Parathyroid adenoma (tissue), 2 donors: ENCODE measurements around the gene NTPCR.

Experiments used
- H2AFZ ChIP-seq: fragments of 300-600 bp; sonication (generic); one replicate; pipeline ENCODE4 v1.7.0; 2017; ENCODE audit warnings: antibody characterized with exemption, mild to moderate bottlenecking
- H3K27ac ChIP-seq: fragments of 300-600 bp; sonication (generic); one replicate; pipeline ENCODE4 v1.7.0; 2017
- H3K27me3 ChIP-seq: fragments of 300-600 bp; sonication (generic); one replicate; pipeline ENCODE4 v1.7.0; 2017; ENCODE audit warnings: low read length; ENCODE audit not compliant: control insufficient read depth, insufficient read depth
- H3K36me3 ChIP-seq: fragments of 300-600 bp; sonication (generic); one replicate; pipeline ENCODE4 v1.7.0; 2017; ENCODE audit warnings: low read length; ENCODE audit not compliant: control insufficient read depth, insufficient read depth
- H3K4me1 ChIP-seq: fragments of 300-600 bp; sonication (generic); one replicate; pipeline ENCODE4 v1.7.0; 2017; ENCODE audit warnings: control low read depth
- H3K4me2 ChIP-seq: fragments of 300-600 bp; sonication (generic); one replicate; pipeline ENCODE4 v1.7.0; 2017; ENCODE audit warnings: low read length
- H3K4me3 ChIP-seq: fragments of 300-600 bp; sonication (generic); one replicate; pipeline ENCODE4 v1.7.0; 2017; ENCODE audit warnings: low read depth, low read length
- H3K79me2 ChIP-seq: fragments of 300-600 bp; sonication (generic); one replicate; pipeline ENCODE4 v1.7.0; 2017; ENCODE audit warnings: control low read depth
- H3K9ac ChIP-seq: fragments of 300-600 bp; sonication (generic); one replicate; pipeline ENCODE4 v1.7.0; 2017; ENCODE audit warnings: mild to moderate bottlenecking
- H3K9me3 ChIP-seq: fragments of 300-600 bp; sonication (generic); one replicate; pipeline ENCODE4 v1.7.0; 2017; ENCODE audit warnings: low read length; ENCODE audit not compliant: control insufficient read depth
- TF ChIP-seq, protein P1 (sequence below): fragments of 300-600 bp; sonication (generic); IDR thresholded peaks from one replicate; pipeline ENCODE4 v1.7.0; 2017; ENCODE audit warnings: antibody characterized with exemption, mild to moderate bottlenecking
- donor health status: primary hyperparathyroidism.

Gene NTPCR

DNA sequence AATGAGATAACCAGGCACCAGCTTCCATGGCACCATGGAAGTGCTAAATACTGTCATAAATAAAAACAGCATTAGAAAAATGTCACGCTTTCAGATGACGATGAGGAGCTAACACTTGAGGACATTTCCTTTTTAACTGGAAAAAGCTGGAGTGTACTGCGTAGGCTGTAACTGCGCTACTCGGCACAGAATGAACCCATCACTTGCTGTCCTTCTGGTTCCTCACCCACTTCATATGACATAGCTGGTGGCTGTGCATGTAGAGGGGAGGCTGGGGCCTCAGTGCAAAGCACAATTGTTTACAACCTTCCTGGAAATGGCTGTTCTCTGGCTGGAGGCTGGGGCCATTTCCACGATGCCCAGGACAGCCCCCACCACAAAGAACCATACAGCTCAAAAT, 55.7 kb downstream of the NTPCR start:
- Histone ChIP-seq H3K27ac (no peak overlapping the region), H3K79me2 (no peaks in the 10 kb centered on the region), H3K36me3 (no peaks in the 10 kb centered on the region)

GRCh38 chr1:233006541-233006973, 56.1 kb downstream of the NTPCR start:
- Histone ChIP-seq H3K27me3 (no peaks in the 10 kb centered on the region), H2AFZ (no peak overlapping the region), H3K79me2 (no peaks in the 10 kb centered on the region), H3K9me3 (no peaks in the 10 kb centered on the region), H3K4me1 (no peaks in the 10 kb centered on the region), H3K27ac (no peak overlapping the region), H3K36me3 (no peaks in the 10 kb centered on the region), H3K4me3 (no peak overlapping the region), H3K9ac (no peak overlapping the region), H3K4me2 (no peak overlapping the region)
- TF ChIP-seq, protein P1, sequence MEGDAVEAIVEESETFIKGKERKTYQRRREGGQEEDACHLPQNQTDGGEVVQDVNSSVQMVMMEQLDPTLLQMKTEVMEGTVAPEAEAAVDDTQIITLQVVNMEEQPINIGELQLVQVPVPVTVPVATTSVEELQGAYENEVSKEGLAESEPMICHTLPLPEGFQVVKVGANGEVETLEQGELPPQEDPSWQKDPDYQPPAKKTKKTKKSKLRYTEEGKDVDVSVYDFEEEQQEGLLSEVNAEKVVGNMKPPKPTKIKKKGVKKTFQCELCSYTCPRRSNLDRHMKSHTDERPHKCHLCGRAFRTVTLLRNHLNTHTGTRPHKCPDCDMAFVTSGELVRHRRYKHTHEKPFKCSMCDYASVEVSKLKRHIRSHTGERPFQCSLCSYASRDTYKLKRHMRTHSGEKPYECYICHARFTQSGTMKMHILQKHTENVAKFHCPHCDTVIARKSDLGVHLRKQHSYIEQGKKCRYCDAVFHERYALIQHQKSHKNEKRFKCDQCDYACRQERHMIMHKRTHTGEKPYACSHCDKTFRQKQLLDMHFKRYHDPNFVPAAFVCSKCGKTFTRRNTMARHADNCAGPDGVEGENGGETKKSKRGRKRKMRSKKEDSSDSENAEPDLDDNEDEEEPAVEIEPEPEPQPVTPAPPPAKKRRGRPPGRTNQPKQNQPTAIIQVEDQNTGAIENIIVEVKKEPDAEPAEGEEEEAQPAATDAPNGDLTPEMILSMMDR = no peak

More for the DNA sequence above, 55.7 kb downstream of the NTPCR start:
- no peak overlapping the region for H2AFZ ChIP-seq
- H3K9ac ChIP-seq = no peak overlapping the region
- no peaks in the 10 kb centered on the region for H3K4me1 ChIP-seq
- TF ChIP-seq, protein P1 = no peak
- no peak overlapping the region for H3K4me2 ChIP-seq
- H3K27me3 ChIP-seq = no peaks in the 10 kb centered on the region
- no peak overlapping the region for H3K4me3 ChIP-seq
- no peaks in the 10 kb centered on the region for H3K9me3 ChIP-seq

DNA sequence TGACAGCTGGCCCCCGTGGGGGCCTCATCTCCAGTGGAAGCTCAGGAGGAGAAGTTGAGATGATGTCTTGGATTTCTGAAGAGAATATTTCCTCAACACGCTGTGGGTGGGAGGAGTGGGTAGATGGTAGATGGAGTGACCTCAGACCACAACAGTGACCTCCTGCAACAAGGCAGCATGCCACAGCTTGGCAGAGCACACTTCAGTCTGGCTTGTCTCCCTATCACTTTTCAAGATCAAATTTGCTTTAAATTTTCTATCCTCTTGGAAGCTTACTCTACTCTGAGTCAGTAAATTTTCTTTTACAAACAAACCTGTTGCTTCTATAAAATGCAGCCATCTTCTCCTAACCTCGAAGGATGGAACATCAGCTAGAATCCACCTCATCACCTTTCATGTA, 59.7 kb downstream of the NTPCR start:
- H3K4me1 ChIP-seq = no peaks in the 10 kb centered on the region
- TF ChIP-seq, protein P1 = no peak
- no peaks in the 10 kb centered on the region for H3K27me3 ChIP-seq
- H3K9me3 ChIP-seq = no peaks in the 10 kb centered on the region
- H2AFZ ChIP-seq = no peak overlapping the region
- no peaks in the 10 kb centered on the region for H3K79me2 ChIP-seq
- no peak overlapping the region for H3K4me3 ChIP-seq
- H3K36me3 ChIP-seq = no peaks in the 10 kb centered on the region
- H3K27ac ChIP-seq = no peak overlapping the region
- H3K4me2 ChIP-seq = no peak overlapping the region
- H3K9ac ChIP-seq = no peak overlapping the region

- no peaks in the 10 kb centered on the region for H3K9me3 ChIP-seq
- no peak overlapping the region for H3K4me3 ChIP-seq
- H3K9ac ChIP-seq = no peak overlapping the region
- H3K36me3 ChIP-seq = no peaks in the 10 kb centered on the region
- no peaks in the 10 kb centered on the region for H3K4me1 ChIP-seq
- TF ChIP-seq, protein P1 = no peak
- no peaks in the 10 kb centered on the region for H3K27me3 ChIP-seq
- H3K27ac ChIP-seq = no peak overlapping the region
- H3K4me2 ChIP-seq = no peak overlapping the region
- H3K79me2 ChIP-seq = no peaks in the 10 kb centered on the region
- no peak overlapping the region for H2AFZ ChIP-seq
Observed at GRCh38 chr1:233012021-233012420, 61.6 kb downstream of the NTPCR start.

- Histone ChIP-seq H3K4me1 (no peaks in the 10 kb centered on the region), H3K9me3 (no peaks in the 10 kb centered on the region), H3K79me2 (no peaks in the 10 kb centered on the region), H3K27ac (no peak overlapping the region), H3K4me3 (no peak overlapping the region), H2AFZ (no peak overlapping the region), H3K27me3 (no peaks in the 10 kb centered on the region), H3K9ac (no peak overlapping the region), H3K36me3 (no peaks in the 10 kb centered on the region), H3K4me2 (no peak overlapping the region)
- TF ChIP-seq, protein P1 = no peak
Observed at GRCh38 chr1:233015965-233016364, 65.6 kb downstream of the NTPCR start.
